Tibial artery (tissue), 4 donors: ENCODE results near the gene OVOL3.

Experiments
- DNase-seq, 2 donors: peaks; one replicate each; pipeline ENCODE4 v3.0.0-alpha.2; 2019
- H3K27ac ChIP-seq, 2 donors: fragments of 200-600 bp; sonication (generic) in 1 of 2; 1 replicate in 1 of 2; 2 replicates in 1 of 2; pipeline ENCODE4 v1.5.1; 2018 to 2019; ENCODE audit warnings: mild to moderate bottlenecking in 1 of 2
- H3K27me3 ChIP-seq, 2 donors: fragments of 200-600 bp; sonication (generic) in 1 of 2; one replicate each; pipeline versions ENCODE4 v1.5.1 to v1.6.0; 2016 to 2019
- H3K36me3 ChIP-seq, 3 donors: fragments of 200-600 bp; sonication (generic) in 2 of 3; one replicate each; pipeline ENCODE4 v1.5.1; 2016 to 2019; ENCODE audit warnings: mild to moderate bottlenecking in 2 of 3
- H3K4me1 ChIP-seq, 4 donors: fragments of 200-600 bp; sonication (generic) in 2 of 4; 1 replicate in 3 of 4; 2 replicates in 1 of 4; pipeline ENCODE4 v1.5.1; 2016 to 2019
- H3K4me3 ChIP-seq, 2 donors: fragments of 200-600 bp; sonication (generic) in 1 of 2; 1 replicate in 1 of 2; 2 replicates in 1 of 2; pipeline ENCODE4 v1.5.1; 2018 to 2019; ENCODE audit warnings: mild to moderate bottlenecking in 2 of 2
- H3K9me3 ChIP-seq, 3 donors: fragments of 200-600 bp; sonication (generic) in 1 of 3; one replicate each; pipeline ENCODE4 v1.5.1; 2016 to 2019
- intact Hi-C: fragments of 100-400 bp; cut with DNase I; formaldehyde crosslinking; loops from one replicate; pipeline ENCODE4 v1.15.0; 2023; ENCODE audit warnings: low total_unique reads
- TF ChIP-seq, protein P1 (sequence below), 2 experiments: fragments of 200-600 bp in 1 of 2; fragments of 450-650 bp in 1 of 2; IDR thresholded peaks; one replicate each; pipeline ENCODE4 v1.5.1; 2017 to 2019; ENCODE audit warnings: antibody characterized with exemption in 2 of 2, mild to moderate bottlenecking in 1 of 2, moderate library complexity in 1 of 2

Gene OVOL3

DNA sequence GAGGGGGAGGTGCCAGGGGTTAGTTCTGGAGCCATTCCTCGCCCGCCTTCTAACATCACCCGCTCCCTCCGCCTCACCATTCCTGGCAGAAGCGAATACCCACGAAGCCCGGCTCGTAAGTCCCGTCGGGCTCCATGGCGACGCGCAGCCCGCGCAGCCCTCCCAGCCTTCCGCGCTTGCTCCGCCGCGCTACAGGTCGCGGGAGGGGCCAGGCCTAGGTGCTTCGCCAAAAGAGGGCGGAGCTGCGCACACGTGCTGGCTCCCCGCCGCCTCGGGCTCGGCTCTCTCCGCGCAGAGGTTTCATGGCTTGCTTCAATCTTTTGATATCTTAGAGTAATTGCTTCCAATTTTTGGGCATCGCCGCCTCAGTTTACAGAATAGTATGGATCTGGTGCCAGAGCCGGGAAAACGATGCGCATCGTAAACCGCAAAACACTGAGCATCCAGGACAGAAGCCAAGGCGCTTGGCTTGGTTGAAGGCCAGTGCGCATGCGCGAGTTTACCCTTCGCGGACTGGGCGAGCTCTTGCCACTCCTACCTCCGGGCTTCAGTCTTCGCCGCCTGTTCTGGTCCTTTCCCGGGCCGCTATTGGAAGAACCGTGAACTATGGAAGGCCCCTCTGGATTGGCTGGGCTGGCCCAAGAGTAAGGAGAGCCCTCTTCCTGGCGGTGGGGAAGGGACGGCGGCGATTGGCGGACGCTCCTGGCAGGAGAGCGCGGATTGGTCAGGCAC, 3.9 kb downstream of the OVOL3 start, which contains the start of gene POLR2I:
POLR2I (minus strand) TSS at position 155 of the 732 bp plus-strand sequence; CDS start at position 136, 19 bp downstream.
- TF ChIP-seq, protein P1, sequence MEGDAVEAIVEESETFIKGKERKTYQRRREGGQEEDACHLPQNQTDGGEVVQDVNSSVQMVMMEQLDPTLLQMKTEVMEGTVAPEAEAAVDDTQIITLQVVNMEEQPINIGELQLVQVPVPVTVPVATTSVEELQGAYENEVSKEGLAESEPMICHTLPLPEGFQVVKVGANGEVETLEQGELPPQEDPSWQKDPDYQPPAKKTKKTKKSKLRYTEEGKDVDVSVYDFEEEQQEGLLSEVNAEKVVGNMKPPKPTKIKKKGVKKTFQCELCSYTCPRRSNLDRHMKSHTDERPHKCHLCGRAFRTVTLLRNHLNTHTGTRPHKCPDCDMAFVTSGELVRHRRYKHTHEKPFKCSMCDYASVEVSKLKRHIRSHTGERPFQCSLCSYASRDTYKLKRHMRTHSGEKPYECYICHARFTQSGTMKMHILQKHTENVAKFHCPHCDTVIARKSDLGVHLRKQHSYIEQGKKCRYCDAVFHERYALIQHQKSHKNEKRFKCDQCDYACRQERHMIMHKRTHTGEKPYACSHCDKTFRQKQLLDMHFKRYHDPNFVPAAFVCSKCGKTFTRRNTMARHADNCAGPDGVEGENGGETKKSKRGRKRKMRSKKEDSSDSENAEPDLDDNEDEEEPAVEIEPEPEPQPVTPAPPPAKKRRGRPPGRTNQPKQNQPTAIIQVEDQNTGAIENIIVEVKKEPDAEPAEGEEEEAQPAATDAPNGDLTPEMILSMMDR (IDR thresholded peaks at IDR 0.05) = peak in 1 of 2 experiments; percentile 15
- Histone ChIP-seq H3K9me3 (no peaks in the 10 kb centered on the region), H3K36me3 (peaks cover 7 to 56% (median 36%) of the 10 kb centered on the region in 3 donors), H3K4me3 (peak within 1 kb of the TSS; percentile 60 to 83), H3K4me1 (peaks cover 0 to 26% (median 23%) of the 10 kb centered on the region in 4 donors), H3K27ac (peak within 1 kb of the TSS; percentile 84 to 86), H3K27me3 (no peaks in the 10 kb centered on the region)
- intact Hi-C loops = loop anchor here (5.0 kb wide), 2 partner anchors 58 to 118 kb away; partner anchors contain the start of gene SDHAF1
- DNase-seq = peak; percentile 100

- TF ChIP-seq, protein P1 (IDR thresholded peaks at IDR 0.05) = no peak
- peak within 1 kb of the TSS; percentile 60 to 83 for H3K4me3 ChIP-seq
- peaks cover 7 to 62% (median 41%) of the 10 kb centered on the region in 3 donors for H3K36me3 ChIP-seq
- peaks cover 0 to 27% (median 24%) of the 10 kb centered on the region in 4 donors for H3K4me1 ChIP-seq
- H3K9me3 ChIP-seq = no peaks in the 10 kb centered on the region
- intact Hi-C loops = loop anchor here (5.0 kb wide), 2 partner anchors 58 to 118 kb away; partner anchors contain the start of gene SDHAF1
- DNase-seq = peak in 1 of 2 donors; percentile 25
- H3K27me3 ChIP-seq = no peaks in the 10 kb centered on the region
- H3K27ac ChIP-seq = peak within 1 kb of the TSS; percentile 84 to 86
Observed at GRCh38 chr19:36115453-36116343, 4.8 kb downstream of the OVOL3 start, which contains the start of gene TBCB. TBCB (plus strand) TSS chr19:36115468; CDS start chr19:36115561, 93 bp downstream.

DNA sequence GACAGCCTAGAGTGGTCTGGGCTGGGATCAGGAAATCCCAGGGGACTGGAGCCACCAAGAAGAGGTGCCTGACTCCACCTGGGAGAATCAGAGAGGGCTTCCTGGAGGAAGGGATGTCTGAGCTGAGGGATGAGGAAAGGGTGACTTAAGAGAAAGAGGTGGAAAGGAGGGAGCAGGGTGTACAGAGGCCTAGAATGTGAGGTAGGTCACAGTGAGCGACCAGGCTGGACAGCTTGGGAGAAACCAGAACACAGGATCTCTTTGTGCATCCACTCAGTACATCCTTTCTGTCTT, 5.3 kb downstream of the OVOL3 start:
- Histone ChIP-seq H3K4me1 (peaks cover 0 to 27% (median 24%) of the 10 kb centered on the region in 4 donors), H3K4me3 (peak overlapping the region; percentile 60 to 83), H3K9me3 (no peaks in the 10 kb centered on the region), H3K36me3 (peaks cover 7 to 62% (median 40%) of the 10 kb centered on the region in 3 donors), H3K27ac (peak overlapping the region; percentile 84 to 86), H3K27me3 (no peaks in the 10 kb centered on the region)
- no peak for DNase-seq
- TF ChIP-seq, protein P1 (IDR thresholded peaks at IDR 0.05) = no peak
- intact Hi-C loops = loop anchor here (5.0 kb wide), 2 partner anchors 59 to 119 kb away; partner anchors contain the start of gene SDHAF1

GRCh38 chr19:36120092-36120983, 9.4 kb downstream of the OVOL3 start:
- TF ChIP-seq, protein P1 (IDR thresholded peaks at IDR 0.05) = no peak
- intact Hi-C loops = loop anchor here (5.0 to 10.0 kb wide), 2 partner anchors 47 to 236 kb away; no protein-coding TSS in a partner anchor
- Histone ChIP-seq H3K27ac (no peak overlapping the region), H3K9me3 (no peaks in the 10 kb centered on the region), H3K4me3 (no peak overlapping the region), H3K4me1 (peaks cover 0 to 16% (median 12%) of the 10 kb centered on the region in 4 donors), H3K36me3 (peaks cover 26 to 78% (median 61%) of the 10 kb centered on the region in 3 donors), H3K27me3 (no peaks in the 10 kb centered on the region)
- DNase-seq = no peak
